Measurements from ENCODE around the gene OPTN.

Gene OPTN

DNA sequence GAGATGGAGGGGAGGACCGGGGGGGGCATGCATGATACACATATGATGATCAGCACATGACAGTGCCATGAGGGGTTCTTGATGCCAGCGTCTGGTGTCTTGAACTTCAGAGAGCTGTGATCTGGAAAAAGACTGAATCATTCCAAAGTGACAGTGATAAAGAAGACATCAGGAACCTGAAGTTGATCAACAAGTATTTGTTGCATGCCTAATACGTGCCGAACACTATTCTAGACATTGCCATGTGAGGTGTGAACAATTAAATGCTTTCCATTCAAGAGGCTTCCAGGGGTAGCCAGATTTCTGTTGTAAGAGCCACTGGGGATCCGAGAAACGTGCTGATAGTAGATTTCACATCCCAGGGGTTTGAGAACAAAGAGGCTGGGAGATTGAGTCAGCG lies 67.6 kb downstream of the OPTN start:
- TF ChIP-seq, protein P1, sequence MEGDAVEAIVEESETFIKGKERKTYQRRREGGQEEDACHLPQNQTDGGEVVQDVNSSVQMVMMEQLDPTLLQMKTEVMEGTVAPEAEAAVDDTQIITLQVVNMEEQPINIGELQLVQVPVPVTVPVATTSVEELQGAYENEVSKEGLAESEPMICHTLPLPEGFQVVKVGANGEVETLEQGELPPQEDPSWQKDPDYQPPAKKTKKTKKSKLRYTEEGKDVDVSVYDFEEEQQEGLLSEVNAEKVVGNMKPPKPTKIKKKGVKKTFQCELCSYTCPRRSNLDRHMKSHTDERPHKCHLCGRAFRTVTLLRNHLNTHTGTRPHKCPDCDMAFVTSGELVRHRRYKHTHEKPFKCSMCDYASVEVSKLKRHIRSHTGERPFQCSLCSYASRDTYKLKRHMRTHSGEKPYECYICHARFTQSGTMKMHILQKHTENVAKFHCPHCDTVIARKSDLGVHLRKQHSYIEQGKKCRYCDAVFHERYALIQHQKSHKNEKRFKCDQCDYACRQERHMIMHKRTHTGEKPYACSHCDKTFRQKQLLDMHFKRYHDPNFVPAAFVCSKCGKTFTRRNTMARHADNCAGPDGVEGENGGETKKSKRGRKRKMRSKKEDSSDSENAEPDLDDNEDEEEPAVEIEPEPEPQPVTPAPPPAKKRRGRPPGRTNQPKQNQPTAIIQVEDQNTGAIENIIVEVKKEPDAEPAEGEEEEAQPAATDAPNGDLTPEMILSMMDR (conservative IDR thresholded peaks at IDR 0.05) = no peak
- TF ChIP-seq ZFX (IDR thresholded peaks at IDR 0.05) = no peak
- no peak overlapping the region for H3K27ac ChIP-seq

DNA sequence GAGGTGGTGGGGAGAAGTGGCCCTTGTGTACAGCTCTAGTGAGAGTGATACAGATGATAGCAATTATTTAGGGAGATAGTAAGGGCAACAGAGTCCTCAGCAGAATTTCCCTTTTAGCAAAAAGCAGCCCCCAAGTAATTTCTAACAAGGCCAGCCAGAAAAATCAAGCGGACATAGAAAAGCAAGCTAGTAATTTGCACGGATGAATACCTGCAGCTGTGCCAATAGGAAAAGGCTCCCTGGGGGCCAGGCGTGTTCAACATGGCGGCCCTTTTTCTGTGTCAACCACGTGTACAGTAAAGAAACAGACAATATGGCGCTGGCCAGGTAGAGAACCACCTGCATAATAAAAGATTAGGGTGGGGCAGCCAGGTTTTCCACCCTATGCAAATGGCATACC lies 68.8 kb downstream of the OPTN start:
- no peak overlapping the region for H3K27ac ChIP-seq
- TF ChIP-seq, protein P1 (conservative IDR thresholded peaks at IDR 0.05) = no peak
- TF ChIP-seq ZFX (IDR thresholded peaks at IDR 0.05) = no peak

DNA sequence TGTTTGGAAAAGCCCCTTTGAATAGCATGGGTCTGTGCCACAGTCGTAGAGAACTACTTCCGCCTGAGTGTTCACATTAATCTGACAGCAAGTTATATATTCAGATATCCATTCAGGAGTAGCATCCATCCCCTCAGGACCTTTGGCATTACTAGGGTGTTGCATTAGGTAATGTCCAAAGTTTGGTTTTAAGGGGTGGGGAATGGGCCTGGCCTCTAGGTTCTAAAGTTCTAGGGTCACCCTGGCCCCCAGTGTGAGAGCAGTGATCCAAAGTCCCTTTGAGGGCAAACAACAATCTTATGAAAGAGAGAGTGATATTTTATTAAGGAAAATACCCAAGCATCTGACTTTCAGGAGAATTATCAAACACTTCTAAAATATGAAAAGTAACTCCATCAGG lies 73.7 kb downstream of the OPTN start:
- no peak overlapping the region for H3K27ac ChIP-seq
- no peak for TF ChIP-seq ZFX (IDR thresholded peaks at IDR 0.05)
- TF ChIP-seq, protein P1 (conservative IDR thresholded peaks at IDR 0.05) = no peak

- TF ChIP-seq, protein P1 (conservative IDR thresholded peaks at IDR 0.05) = no peak
- TF ChIP-seq ZFX (IDR thresholded peaks at IDR 0.05) = no peak
These were observed 80.8 kb downstream of the OPTN start for GRCh38 chr10:13180788-13181187.

DNA sequence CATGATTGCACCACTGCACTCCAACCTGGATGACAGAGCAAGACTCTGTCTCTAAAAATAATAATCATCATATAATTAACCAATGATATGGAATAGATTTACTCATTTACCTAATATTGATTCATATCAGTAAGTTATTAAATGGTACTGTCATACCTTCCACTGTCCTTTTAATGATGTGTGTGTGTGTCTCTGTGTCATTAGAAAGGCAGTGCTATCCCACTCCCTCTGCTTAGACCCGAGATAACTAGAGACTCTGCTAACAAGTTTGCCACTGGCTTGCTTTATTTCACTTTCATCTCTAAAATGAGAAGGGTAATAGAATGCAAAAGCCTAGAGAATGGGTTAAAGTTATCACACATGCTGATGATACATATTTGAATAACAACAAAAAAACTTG lies 82.5 kb downstream of the OPTN start:
- H3K27ac ChIP-seq = no peak overlapping the region
- TF ChIP-seq, protein P1 (conservative IDR thresholded peaks at IDR 0.05) = no peak
- TF ChIP-seq ZFX (IDR thresholded peaks at IDR 0.05) = no peak

More at GRCh38 chr10:13180788-13181187, 80.8 kb downstream of the OPTN start:
- H3K27ac ChIP-seq = no peak overlapping the region

- no peak for TF ChIP-seq ZFX (IDR thresholded peaks at IDR 0.05)
- TF ChIP-seq, protein P1 (conservative IDR thresholded peaks at IDR 0.05) = no peak
- H3K27ac ChIP-seq = no peak overlapping the region
These were observed 83.7 kb downstream of the OPTN start for GRCh38 chr10:13183625-13184024.

- TF ChIP-seq, protein P1 (conservative IDR thresholded peaks at IDR 0.05) = no peak
- TF ChIP-seq ZFX (IDR thresholded peaks at IDR 0.05) = no peak
- H3K27ac ChIP-seq = no peak overlapping the region
These were observed 84.3 kb downstream of the OPTN start for GRCh38 chr10:13184276-13184675.

Measured in C4-2B (cell line).